HG03280 (cell line): ENCODE measurements around the gene DCAF6.

Experiments used
- ATAC-seq: cut with Tn5 transposase; IDR thresholded peaks from one replicate; pipeline ENCODE4 v1.9.1; 2021; ENCODE audit warnings: mild to moderate bottlenecking, moderate library complexity; ENCODE audit not compliant: unreplicated experiment

Gene DCAF6

GRCh38 chr1:168099337-168099801, 162.9 kb downstream of the DCAF6 start:
- no peak for ATAC-seq

- no peak for ATAC-seq
These were observed 164.0 kb downstream of the DCAF6 start for GRCh38 chr1:168100315-168101002.

GRCh38 chr1:168101336-168101735, 164.9 kb downstream of the DCAF6 start:
- ATAC-seq, result no peak

- no peak for ATAC-seq
These were observed 166.0 kb downstream of the DCAF6 start for GRCh38 chr1:168102487-168102886.

- no peak for ATAC-seq
These were observed 168.1 kb downstream of the DCAF6 start for GRCh38 chr1:168104535-168104934.

GRCh38 chr1:168105846-168106245, 169.4 kb downstream of the DCAF6 start:
- no peak for ATAC-seq

- ATAC-seq, result no peak
These were observed 169.8 kb downstream of the DCAF6 start for GRCh38 chr1:168106274-168106673.

- no peak for ATAC-seq
These were observed 174.5 kb downstream of the DCAF6 start for GRCh38 chr1:168110896-168111545.

GRCh38 chr1:168112673-168113305, 176.3 kb downstream of the DCAF6 start:
- no peak for ATAC-seq

GRCh38 chr1:168114845-168115244, 178.4 kb downstream of the DCAF6 start:
- no peak for ATAC-seq

GRCh38 chr1:168116327-168116799, 179.9 kb downstream of the DCAF6 start:
- no peak for ATAC-seq

- ATAC-seq, result no peak
These were observed 183.3 kb downstream of the DCAF6 start for GRCh38 chr1:168119750-168120149.

GRCh38 chr1:168121401-168122011, 185.0 kb downstream of the DCAF6 start:
- ATAC-seq, result no peak

- no peak for ATAC-seq
These were observed 188.6 kb downstream of the DCAF6 start for GRCh38 chr1:168125051-168125450.
